Astrocyte (in vitro differentiated cells and primary cell): Measurements from ENCODE around the gene HEMGN. TPM values are rescaled to one million over a fixed set of nuclear protein-coding genes. Genes with fewer than 3 reads are reported as not detected.

ENCODE experiments used
- DNase-seq: peaks from one replicate; pipeline ENCODE4 v3.0.0-alpha.2; 2010; ENCODE audit warnings: low read depth
- FAIRE-seq: peaks from 2 replicates; lab custom pipeline; 2011; peaks lifted over from hg19 to GRCh38; lab: Jason Lieb, UNC
- H2AFZ ChIP-seq: 2 replicates; pipeline ENCODE4 v1.6.0; 2012; ENCODE audit warnings: low read depth, low read length, inconsistent platforms
- H3K27ac ChIP-seq: 2 replicates; pipeline ENCODE4 v1.5.1; 2011; ENCODE audit warnings: low read depth, low read length, inconsistent platforms
- H3K27me3 ChIP-seq: 2 replicates; pipeline ENCODE4 v1.6.0; 2011; ENCODE audit warnings: low read length, inconsistent platforms; ENCODE audit not compliant: insufficient read depth
- H3K36me3 ChIP-seq: 2 replicates; pipeline ENCODE4 v1.5.1; 2011; ENCODE audit warnings: low read length, inconsistent platforms; ENCODE audit not compliant: insufficient read depth
- H3K4me1 ChIP-seq: 2 replicates; pipeline ENCODE4 v1.5.1; 2011; ENCODE audit warnings: low read length, inconsistent platforms; ENCODE audit not compliant: insufficient read depth
- H3K4me2 ChIP-seq: 2 replicates; pipeline ENCODE4 v1.6.0; 2012; ENCODE audit warnings: low read length, inconsistent platforms
- H3K4me3 ChIP-seq: 2 replicates; pipeline ENCODE4 v1.5.1; 2011; ENCODE audit warnings: low read depth, mild to moderate bottlenecking, low read length, inconsistent platforms; ENCODE audit not compliant: insufficient read depth
- H3K79me2 ChIP-seq: 2 replicates; pipeline ENCODE4 v1.6.0; 2012; ENCODE audit warnings: mild to moderate bottlenecking, low read length, inconsistent platforms; ENCODE audit not compliant: insufficient read depth
- H3K9ac ChIP-seq: 2 replicates; pipeline ENCODE4 v1.6.0; 2012; ENCODE audit warnings: mild to moderate bottlenecking, low read length, inconsistent platforms
- H3K9me3 ChIP-seq: 2 replicates; pipeline ENCODE4 v1.5.1; 2012; ENCODE audit warnings: low read depth, mild to moderate bottlenecking, low read length, inconsistent platforms; ENCODE audit not compliant: insufficient read depth
- H4K20me1 ChIP-seq: 2 replicates; pipeline ENCODE4 v1.6.0; 2012; ENCODE audit warnings: low read length, inconsistent platforms; ENCODE audit not compliant: insufficient read depth
- H3K27ac Mint-ChIP-seq: one replicate; pipeline ENCODE4 v1.8.0; 2021; ENCODE audit warnings: mild to moderate bottlenecking, mixed read lengths; ENCODE audit not compliant: unreplicated experiment
- H3K27me3 Mint-ChIP-seq: one replicate; pipeline ENCODE4 v1.8.0; 2021; ENCODE audit warnings: low read depth, mixed read lengths; ENCODE audit not compliant: unreplicated experiment
- H3K36me3 Mint-ChIP-seq: one replicate; pipeline ENCODE4 v1.8.0; 2021; ENCODE audit warnings: low read depth, mixed read lengths; ENCODE audit not compliant: unreplicated experiment
- H3K4me1 Mint-ChIP-seq: one replicate; pipeline ENCODE4 v1.8.0; 2021; ENCODE audit warnings: low read depth, mixed read lengths; ENCODE audit not compliant: unreplicated experiment
- H3K4me3 Mint-ChIP-seq: one replicate; pipeline ENCODE4 v1.8.0; 2021; ENCODE audit warnings: mild to moderate bottlenecking, moderate library complexity, mixed read lengths; ENCODE audit not compliant: unreplicated experiment
- H3K9me3 Mint-ChIP-seq: one replicate; pipeline ENCODE4 v1.8.0; 2021; ENCODE audit warnings: mild to moderate bottlenecking, mixed read lengths; ENCODE audit not compliant: unreplicated experiment
- EZH2 ChIP-seq: IDR thresholded peaks from 2 replicates; pipeline ENCODE4 v1.6.1; 2012; ENCODE audit warnings: mild to moderate bottlenecking, low read length, inconsistent platforms; ENCODE audit not compliant: insufficient read depth
- total RNA-seq: library from RNA; stranded (reverse); gene quantifications from 2 replicates; pipeline ENCODE4 v1.2.1, GENCODE V29; 2021
- TF ChIP-seq, protein P1 (sequence below): IDR thresholded peaks from 2 replicates; pipeline ENCODE4 v1.5.1; 2011; ENCODE audit warnings: low read depth, mild to moderate bottlenecking, inconsistent platforms, low read length, moderate library complexity; ENCODE audit not compliant: insufficient read depth

The HEMGN gene
- total RNA-seq, 1 donor from 2014 or later, result not detected

DNA sequence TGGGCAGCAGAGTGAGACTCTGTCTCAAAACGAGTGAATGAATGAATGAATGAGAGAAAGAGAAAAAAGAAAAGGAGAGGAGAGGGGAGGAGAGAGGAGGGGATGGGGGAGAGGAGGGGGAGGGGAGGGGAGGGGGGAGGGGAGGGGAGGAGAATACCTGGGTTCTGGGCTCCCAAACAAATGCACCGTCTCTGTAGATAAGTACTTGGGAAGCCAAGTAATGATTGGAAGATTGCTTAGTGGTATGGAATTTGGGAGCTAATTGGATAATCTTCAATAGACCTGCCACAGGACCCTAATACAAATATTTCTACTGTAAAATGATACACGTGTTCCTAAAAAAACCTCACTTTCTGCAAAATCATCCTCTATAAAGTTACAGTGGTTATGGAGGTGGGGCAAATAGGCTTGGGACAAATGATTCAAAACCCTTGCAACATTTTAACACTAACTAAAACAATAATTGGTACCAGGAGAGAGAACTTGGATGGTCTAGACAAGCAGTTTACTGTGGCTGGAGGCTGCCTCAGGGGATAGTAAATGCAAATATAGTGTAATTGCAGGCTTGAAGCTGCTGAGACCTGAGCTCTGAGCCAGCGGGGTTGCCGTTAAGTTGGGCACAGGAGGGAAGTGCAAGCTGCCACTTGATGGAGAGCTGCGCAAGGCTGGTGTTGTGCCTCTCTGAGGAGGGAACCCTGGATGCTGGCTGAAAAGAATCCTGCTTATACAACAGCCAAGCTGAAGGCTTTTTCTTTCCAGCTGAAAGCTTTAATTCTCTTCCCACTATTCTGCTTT, 3.5 kb downstream of the HEMGN start:
- Mint-ChIP-seq H3K27me3 (peaks cover 59% of the 10 kb centered on the region), H3K4me3 (no peak overlapping the region), H3K9me3 (peaks cover 1% of the 10 kb centered on the region), H3K4me1 (no peaks in the 10 kb centered on the region), H3K36me3 (no peaks in the 10 kb centered on the region), H3K27ac (no peak overlapping the region)
- no peak for TF ChIP-seq EZH2
- TF ChIP-seq, protein P1, sequence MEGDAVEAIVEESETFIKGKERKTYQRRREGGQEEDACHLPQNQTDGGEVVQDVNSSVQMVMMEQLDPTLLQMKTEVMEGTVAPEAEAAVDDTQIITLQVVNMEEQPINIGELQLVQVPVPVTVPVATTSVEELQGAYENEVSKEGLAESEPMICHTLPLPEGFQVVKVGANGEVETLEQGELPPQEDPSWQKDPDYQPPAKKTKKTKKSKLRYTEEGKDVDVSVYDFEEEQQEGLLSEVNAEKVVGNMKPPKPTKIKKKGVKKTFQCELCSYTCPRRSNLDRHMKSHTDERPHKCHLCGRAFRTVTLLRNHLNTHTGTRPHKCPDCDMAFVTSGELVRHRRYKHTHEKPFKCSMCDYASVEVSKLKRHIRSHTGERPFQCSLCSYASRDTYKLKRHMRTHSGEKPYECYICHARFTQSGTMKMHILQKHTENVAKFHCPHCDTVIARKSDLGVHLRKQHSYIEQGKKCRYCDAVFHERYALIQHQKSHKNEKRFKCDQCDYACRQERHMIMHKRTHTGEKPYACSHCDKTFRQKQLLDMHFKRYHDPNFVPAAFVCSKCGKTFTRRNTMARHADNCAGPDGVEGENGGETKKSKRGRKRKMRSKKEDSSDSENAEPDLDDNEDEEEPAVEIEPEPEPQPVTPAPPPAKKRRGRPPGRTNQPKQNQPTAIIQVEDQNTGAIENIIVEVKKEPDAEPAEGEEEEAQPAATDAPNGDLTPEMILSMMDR, result no peak
- FAIRE-seq (no peak), DNase-seq (no peak)
- no peak overlapping the region for H3K27ac ChIP-seq
- H3K27me3 ChIP-seq, result peaks cover 58% of the 10 kb centered on the region
- H3K4me3 ChIP-seq, result no peak overlapping the region
- no peak overlapping the region for H3K4me2 ChIP-seq
- H2AFZ ChIP-seq, result no peak overlapping the region
- no peaks in the 10 kb centered on the region for H3K79me2 ChIP-seq
- no peaks in the 10 kb centered on the region for H3K9me3 ChIP-seq
- H4K20me1 ChIP-seq, result no peaks in the 10 kb centered on the region
- no peak overlapping the region for H3K9ac ChIP-seq
- H3K36me3 ChIP-seq, result no peaks in the 10 kb centered on the region
- H3K4me1 ChIP-seq, result no peaks in the 10 kb centered on the region

GRCh38 chr9:97933297-97933998, 4.5 kb downstream of the HEMGN start:
- H3K9ac ChIP-seq, result no peak overlapping the region
- H3K27me3 ChIP-seq, result peaks cover 60% of the 10 kb centered on the region
- no peak overlapping the region for H3K4me2 ChIP-seq
- H3K9me3 ChIP-seq, result no peaks in the 10 kb centered on the region
- H3K4me1 ChIP-seq, result no peaks in the 10 kb centered on the region
- H3K79me2 ChIP-seq, result no peaks in the 10 kb centered on the region
- H3K4me3 Mint-ChIP-seq, result no peak overlapping the region
- no peak overlapping the region for H3K4me3 ChIP-seq
- TF ChIP-seq, protein P1, result no peak
- no peak for TF ChIP-seq EZH2
- H3K36me3 ChIP-seq, result no peaks in the 10 kb centered on the region
- no peak overlapping the region for H2AFZ ChIP-seq
- FAIRE-seq, result no peak
- no peaks in the 10 kb centered on the region for H3K36me3 Mint-ChIP-seq
- no peak overlapping the region for H3K27ac Mint-ChIP-seq
- no peaks in the 10 kb centered on the region for H4K20me1 ChIP-seq
- H3K9me3 Mint-ChIP-seq, result peaks cover 1% of the 10 kb centered on the region
- peaks cover 66% of the 10 kb centered on the region for H3K27me3 Mint-ChIP-seq
- no peak overlapping the region for H3K27ac ChIP-seq
- no peaks in the 10 kb centered on the region for H3K4me1 Mint-ChIP-seq
- DNase-seq, result no peak
